GM11168 (cell line): ENCODE data around the gene GGNBP2.

Experiments
- in situ Hi-C: fragments of 300-500 bp; cut with MboI; formaldehyde crosslinking; loops from one replicate; pipeline ENCODE4 v1.12.0; 2022; ENCODE audit warnings: low sequenced_read_pairs; ENCODE audit not compliant: unreplicated experiment

Gene GGNBP2

DNA sequence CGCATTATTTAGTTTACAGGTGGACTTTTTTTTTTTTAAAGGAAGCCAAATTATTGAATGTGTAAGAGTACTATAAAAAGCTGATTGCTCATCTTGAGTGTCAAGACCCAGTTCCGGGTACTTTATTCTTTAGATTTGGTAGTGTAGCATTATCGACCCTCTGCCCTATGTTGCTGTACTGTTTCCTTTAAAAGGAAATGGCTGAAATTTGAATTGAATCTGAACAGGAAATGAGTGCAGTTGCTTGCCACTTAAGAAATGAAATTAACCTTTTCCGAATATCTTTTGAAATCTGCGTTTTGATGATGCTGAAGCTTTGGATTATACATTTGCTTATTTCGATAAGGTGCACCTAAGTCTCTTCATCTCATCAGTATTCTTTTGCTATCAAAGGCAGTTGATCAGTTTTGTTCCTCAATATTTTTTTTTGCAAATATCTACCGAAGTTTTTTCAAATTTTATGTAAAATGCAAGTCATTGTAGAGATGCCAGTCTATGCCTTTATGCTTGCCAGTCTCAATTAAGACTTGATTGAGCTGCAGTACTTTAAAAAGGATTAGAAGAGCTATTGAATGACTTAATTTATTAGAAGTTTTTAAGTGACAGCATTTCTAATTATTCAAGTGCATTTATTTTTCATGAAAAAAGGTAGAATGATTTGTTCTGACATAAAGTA is 1.8 kb downstream of the GGNBP2 start:
- in situ Hi-C loops: no loop called here

- in situ Hi-C loops: no loop called here
These were observed 3.1 kb downstream of the GGNBP2 start for GRCh38 chr17:36547776-36548175.

- in situ Hi-C loops: no loop called here
These were observed 6.0 kb downstream of the GGNBP2 start for GRCh38 chr17:36550491-36551417.

- in situ Hi-C loops: no loop called here
These were observed 8.7 kb downstream of the GGNBP2 start for GRCh38 chr17:36553459-36553858.

DNA sequence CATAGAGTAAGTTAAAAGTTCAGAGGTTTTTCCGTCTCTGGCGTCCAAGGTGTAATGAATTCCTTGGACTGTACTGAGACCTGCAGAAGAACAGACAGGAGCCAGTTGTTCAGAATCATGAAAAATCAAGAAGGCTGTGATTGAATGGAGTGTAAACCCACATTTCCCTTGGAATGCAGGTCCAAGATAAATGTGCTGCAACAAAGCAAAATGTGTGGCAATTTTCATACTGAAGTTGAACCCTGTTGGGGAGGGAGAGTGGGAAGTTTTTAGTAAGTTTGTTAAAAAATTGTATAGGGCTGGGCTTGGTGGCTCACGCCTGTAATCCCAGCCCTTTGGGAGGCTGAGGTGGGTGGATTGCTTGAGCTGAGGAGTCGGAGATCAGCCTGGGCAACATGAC is 21.4 kb downstream of the GGNBP2 start:
- in situ Hi-C loops: no loop called here

- in situ Hi-C loops: no loop called here
These were observed 30.3 kb downstream of the GGNBP2 start for GRCh38 chr17:36575028-36575427.

GRCh38 chr17:36576793-36577192 is 32.1 kb downstream of the GGNBP2 start:
- in situ Hi-C loops: no loop called here

- in situ Hi-C loops: no loop called here
These were observed 34.0 kb downstream of the GGNBP2 start for GRCh38 chr17:36578671-36579070.

- in situ Hi-C loops: no loop called here
These were observed 39.1 kb downstream of the GGNBP2 start for GRCh38 chr17:36583787-36584186.

GRCh38 chr17:36586138-36586537 is 41.4 kb downstream of the GGNBP2 start:
- in situ Hi-C loops: no loop called here

- in situ Hi-C loops: no loop called here
These were observed 45.4 kb downstream of the GGNBP2 start for GRCh38 chr17:36590082-36590481.

DNA sequence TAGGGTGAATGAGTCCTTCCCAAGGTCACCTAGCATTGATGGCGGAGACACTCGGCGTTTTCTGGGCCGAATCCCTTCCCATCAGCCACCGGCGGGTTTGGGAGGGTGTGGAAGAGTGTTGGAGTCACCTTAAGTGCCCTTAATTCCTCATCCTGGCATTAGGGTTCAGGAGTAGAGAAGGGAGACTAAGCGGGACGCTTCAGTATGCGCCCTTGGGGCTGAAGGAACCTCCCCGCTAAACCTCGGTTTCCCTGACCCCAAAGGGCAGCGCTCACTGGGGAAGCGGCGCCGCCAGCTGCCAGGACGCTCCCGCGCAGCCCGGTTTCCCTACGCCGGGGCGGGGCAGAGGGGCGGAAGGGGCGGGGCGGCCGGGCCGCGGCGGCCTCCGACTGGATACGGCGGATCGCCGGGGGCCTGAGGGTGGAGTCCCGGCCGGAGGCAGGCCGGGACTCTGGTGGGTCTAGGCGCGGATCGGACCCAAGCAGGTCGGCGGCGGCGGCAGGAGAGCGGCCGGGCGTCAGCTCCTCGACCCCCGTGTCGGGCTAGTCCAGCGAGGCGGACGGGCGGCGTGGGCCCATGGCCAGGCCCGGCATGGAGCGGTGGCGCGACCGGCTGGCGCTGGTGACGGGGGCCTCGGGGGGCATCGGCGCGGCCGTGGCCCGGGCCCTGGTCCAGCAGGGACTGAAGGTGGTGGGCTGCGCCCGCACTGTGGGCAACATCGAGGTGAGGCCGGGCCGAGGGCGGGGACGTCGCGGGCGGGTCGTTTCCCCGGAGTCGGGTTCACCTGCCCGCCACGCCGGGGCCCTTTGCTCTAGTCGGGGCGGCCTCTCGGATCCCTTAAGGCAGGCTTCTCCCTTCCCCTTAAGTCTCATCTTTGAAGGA is 47.0 kb downstream of the GGNBP2 start, which contains the start of gene DHRS11:
Gene DHRS11, plus strand, starts transcription at position 446 of the 882 bp plus-strand sequence. Its CDS starts 131 bp downstream, at position 577.
- in situ Hi-C loops: no loop called here

DNA sequence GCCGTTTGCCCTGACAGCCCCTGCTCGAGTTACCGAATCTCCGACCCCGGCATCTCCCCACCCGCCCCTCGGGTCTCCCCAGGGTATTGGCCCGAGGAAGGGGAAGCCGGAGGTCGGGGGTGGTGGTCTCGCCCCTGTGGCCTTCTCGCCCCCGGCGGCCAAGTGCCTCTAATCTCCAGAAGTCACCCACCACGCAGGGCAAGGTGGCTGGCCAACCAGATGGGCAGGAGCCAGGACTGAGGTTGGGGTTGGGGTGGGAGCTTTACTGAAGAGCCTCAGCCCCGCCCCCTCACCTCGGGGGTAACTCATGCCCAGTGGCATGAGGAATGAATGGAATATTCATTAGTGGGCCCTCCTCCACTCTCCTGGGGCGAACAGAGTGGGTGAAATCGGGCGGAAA is 47.6 kb downstream of the GGNBP2 start:
- in situ Hi-C loops: no loop called here

DNA sequence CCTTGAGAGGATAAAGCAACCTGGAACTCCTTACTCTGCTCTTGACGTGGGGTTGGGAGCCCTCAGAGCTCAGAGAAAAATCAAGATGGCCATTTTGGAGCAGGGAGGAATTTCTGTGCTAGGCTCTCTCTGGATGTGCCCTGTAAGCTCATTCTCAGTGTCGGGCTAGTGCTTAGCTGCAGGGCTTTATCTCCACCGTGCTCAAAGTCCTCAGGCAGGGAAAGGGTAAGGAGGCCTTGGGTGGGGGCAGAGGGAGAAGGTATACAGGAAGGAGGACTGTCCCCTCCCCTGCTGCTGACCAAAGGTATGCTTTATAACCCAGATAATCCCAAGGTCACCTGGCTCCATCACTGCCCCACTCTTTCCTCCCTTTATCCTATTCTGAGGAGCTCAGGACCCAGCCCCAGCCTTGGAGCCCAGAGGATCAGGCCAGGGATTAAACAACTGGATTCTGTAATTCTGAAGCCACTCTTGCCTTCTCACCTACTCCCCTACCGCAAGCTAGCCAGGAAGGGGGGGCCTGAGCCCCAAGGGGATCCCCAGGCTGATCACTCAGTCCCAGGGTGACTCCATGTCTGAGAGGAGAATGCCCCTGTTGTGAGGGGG is 48.1 kb downstream of the GGNBP2 start:
- in situ Hi-C loops: no loop called here

- in situ Hi-C loops: no loop called here
These were observed 49.1 kb downstream of the GGNBP2 start for GRCh38 chr17:36593656-36594316.

DNA sequence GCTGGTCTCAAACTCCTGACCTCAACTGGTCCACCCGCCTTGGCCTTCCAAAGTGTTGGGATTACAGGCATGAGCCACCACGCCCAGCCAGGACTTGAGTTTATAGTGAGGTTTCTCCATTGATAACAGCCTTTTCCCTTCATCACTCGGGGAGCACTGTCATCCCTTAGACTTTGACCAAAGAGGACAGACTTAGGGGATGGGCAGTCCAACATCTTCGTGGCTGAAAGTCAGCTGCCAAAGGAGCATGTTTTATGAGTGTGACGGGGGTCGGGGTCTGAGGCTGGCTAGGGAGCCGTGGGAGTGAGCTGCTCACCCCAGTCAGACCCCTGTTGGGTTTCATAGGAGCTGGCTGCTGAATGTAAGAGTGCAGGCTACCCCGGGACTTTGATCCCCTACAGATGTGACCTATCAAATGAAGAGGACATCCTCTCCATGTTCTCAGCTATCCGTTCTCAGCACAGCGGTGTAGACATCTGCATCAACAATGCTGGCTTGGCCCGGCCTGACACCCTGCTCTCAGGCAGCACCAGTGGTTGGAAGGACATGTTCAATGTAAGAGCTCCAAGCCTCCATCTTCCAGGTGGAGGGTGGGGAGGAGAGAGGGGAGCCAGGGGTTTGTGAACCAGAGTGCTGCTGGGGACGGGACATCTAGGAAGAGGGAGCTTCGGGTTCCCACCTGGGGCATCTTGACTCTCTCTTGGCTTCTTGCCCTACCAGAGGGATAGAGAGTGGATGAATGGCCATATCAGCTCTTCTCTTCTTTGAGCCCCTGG is 50.1 kb downstream of the GGNBP2 start:
- in situ Hi-C loops: no loop called here

GRCh38 chr17:36597226-36597625 is 52.5 kb downstream of the GGNBP2 start:
- in situ Hi-C loops: no loop called here

- in situ Hi-C loops: no loop called here
These were observed 53.4 kb downstream of the GGNBP2 start for GRCh38 chr17:36597866-36598777.
